Transverse colon (tissue), 4 donors: ENCODE data around the gene ZNF81.

ENCODE experiments used
- POLR2A ChIP-seq: fragments of 450-650 bp; IDR thresholded peaks from one replicate; pipeline ENCODE4 v1.6.1; 2016; ENCODE audit warnings: antibody characterized with exemption, mild to moderate bottlenecking, moderate library complexity
- POLR2AphosphoS5 ChIP-seq, 3 donors: sonication (generic); formaldehyde crosslinking; IDR thresholded peaks; one replicate each; pipeline ENCODE4 v1.6.1; 2016; ENCODE audit warnings: antibody characterized with exemption in 3 of 3
- TF ChIP-seq, protein P1 (sequence below), 5 experiments: fragments of 200-600 bp in 3 of 5; fragments of 450-650 bp in 2 of 5; sonication (generic) in 3 of 5; IDR thresholded peaks; 1 replicate in 2 of 5; 2 replicates in 3 of 5; pipeline ENCODE4 v1.5.1; 2016 to 2017; ENCODE audit warnings: antibody characterized with exemption in 5 of 5, inconsistent platforms in 3 of 5, mild to moderate bottlenecking in 2 of 5, moderate library complexity in 1 of 5

DNA sequence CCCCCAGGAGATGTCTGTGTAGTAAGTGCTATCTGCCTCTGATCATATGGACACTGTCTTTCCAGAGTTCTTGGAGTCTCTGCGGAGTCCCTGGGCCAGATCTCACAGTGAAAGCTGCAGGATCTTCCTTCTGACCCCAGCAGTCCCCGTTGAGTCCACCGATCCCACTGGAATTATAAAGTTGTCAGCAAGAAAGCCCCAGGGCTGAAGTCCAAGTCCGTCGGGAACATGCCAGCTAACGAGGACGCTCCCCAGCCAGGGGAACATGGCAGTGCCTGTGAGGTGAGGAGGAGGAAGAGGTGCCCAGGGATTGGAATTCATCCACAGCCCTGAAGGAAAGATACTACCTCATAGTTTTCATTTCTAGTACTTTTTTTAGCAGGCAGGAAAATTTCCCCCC, 9.3 kb downstream of the ZNF81 start:
- TF ChIP-seq, protein P1, sequence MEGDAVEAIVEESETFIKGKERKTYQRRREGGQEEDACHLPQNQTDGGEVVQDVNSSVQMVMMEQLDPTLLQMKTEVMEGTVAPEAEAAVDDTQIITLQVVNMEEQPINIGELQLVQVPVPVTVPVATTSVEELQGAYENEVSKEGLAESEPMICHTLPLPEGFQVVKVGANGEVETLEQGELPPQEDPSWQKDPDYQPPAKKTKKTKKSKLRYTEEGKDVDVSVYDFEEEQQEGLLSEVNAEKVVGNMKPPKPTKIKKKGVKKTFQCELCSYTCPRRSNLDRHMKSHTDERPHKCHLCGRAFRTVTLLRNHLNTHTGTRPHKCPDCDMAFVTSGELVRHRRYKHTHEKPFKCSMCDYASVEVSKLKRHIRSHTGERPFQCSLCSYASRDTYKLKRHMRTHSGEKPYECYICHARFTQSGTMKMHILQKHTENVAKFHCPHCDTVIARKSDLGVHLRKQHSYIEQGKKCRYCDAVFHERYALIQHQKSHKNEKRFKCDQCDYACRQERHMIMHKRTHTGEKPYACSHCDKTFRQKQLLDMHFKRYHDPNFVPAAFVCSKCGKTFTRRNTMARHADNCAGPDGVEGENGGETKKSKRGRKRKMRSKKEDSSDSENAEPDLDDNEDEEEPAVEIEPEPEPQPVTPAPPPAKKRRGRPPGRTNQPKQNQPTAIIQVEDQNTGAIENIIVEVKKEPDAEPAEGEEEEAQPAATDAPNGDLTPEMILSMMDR (IDR thresholded peaks at IDR 0.05) = no peak
- TF ChIP-seq POLR2AphosphoS5 (IDR thresholded peaks at IDR 0.05) (no peak), POLR2A (no peak)
